Astrocyte (in vitro differentiated cells and primary cell): Measurements from ENCODE around the gene ZNF586.

Experiments used
- EZH2 ChIP-seq: IDR thresholded peaks from 2 replicates; pipeline ENCODE4 v1.6.1; 2012; ENCODE audit warnings: mild to moderate bottlenecking, low read length, inconsistent platforms; ENCODE audit not compliant: insufficient read depth
- TF ChIP-seq, protein P1 (sequence below): IDR thresholded peaks from 2 replicates; pipeline ENCODE4 v1.5.1; 2011; ENCODE audit warnings: low read depth, mild to moderate bottlenecking, inconsistent platforms, low read length, moderate library complexity; ENCODE audit not compliant: insufficient read depth

DNA sequence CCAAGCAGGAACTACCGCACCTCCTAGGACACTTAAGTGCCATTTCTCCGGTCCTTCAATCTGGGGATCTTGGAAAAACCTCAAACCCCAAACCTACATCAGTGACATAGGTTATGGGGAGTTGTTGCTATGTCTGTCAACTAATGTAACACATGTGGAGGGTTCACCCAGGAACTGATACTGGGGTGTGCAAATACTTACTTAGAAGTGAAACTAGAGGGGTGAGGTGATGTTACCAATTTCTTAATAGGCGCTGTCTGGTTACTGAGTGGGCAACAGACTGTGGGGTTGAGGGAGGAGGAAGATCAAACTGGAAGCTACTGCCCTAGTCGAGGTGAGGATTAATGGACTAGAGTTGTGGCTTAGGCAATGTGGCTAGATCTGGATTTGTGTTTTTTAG lies 1.9 kb downstream of the ZNF586 start:
- TF ChIP-seq, protein P1, sequence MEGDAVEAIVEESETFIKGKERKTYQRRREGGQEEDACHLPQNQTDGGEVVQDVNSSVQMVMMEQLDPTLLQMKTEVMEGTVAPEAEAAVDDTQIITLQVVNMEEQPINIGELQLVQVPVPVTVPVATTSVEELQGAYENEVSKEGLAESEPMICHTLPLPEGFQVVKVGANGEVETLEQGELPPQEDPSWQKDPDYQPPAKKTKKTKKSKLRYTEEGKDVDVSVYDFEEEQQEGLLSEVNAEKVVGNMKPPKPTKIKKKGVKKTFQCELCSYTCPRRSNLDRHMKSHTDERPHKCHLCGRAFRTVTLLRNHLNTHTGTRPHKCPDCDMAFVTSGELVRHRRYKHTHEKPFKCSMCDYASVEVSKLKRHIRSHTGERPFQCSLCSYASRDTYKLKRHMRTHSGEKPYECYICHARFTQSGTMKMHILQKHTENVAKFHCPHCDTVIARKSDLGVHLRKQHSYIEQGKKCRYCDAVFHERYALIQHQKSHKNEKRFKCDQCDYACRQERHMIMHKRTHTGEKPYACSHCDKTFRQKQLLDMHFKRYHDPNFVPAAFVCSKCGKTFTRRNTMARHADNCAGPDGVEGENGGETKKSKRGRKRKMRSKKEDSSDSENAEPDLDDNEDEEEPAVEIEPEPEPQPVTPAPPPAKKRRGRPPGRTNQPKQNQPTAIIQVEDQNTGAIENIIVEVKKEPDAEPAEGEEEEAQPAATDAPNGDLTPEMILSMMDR: no peak
- TF ChIP-seq EZH2: no peak
